ENCODE data around the gene C17orf100.

C17orf100 gene

DNA sequence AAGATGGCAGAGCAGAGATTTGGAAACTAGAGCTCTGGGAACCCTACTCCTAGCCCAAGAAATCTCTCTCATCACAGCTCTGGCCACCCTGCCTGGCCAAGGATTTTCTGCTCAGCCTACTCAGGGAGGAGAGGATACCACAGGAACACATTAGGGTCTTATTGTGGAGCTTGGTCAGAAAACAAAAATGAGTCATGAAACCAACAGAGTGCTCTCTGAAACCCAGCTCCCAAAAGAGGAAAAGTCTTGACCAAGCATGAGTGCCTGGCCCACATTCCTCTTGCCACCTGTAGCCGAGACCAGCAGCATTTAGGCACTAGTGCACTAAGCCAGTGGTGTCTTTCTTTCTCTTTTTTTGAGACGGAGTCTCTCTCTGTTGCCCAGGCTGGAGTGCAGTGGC is 43.5 kb downstream of the C17orf100 start:
- DNase-seq, result no peak

DNA sequence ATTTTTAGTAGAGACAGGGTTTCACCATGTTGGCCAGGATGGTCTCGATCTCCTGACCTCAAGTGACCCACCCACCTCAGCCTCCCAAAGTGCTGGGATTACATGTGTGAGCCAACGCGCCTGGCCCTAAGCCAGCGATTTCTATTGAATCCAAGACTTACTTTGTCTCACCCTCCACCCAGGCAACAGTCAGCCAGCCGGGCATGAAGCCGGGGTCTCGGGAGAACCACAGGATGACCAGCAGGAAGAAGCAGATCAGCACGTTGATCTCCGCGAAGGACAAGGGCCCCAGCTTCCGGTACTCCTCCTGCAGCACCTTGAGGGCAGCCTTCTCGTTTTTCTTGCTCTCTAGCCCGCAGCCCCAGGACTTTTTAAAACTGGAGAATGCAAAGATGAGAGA is 44.0 kb downstream of the C17orf100 start:
- DNase-seq, result no peak

DNA sequence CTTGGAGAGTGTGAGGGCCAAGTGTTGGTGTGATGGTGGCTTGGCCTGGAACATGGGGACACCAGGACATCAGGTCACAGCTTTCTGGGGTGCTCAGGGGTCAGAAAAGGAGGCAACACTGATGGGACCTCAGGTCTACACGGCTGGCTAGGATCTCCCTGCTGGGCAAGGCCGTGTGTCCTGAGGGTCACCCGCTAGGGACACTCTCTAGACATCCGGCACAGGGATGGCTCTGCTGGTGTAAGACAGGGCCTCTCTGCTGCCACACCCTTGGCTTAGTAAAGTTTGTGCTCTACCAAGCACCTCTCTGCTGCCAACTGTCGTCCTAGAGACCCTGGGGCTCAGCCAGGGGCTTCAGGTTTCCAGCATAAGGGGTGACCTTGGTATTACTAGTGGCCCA is 45.3 kb downstream of the C17orf100 start:
- no peak for DNase-seq

DNA sequence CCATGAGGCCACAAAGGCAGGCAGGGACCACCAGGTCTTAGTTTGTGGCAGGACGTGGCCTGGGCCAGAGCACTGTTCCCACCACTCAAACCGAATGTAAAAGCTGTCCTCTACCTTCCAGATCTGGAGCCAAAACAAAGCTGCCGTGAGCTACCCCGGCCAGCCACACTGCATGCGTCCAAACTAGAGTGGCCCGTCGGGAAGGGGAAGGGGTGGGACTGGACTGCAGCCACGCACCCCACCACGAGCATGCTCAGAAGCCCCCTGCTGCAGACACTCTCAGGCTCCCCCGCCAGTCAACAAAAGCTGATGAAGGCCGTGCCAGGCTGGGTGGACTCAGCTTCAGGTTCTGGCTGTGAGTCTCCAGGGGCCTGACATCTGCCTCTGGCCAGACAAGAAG is 46.4 kb downstream of the C17orf100 start:
- DNase-seq, result no peak

DNA sequence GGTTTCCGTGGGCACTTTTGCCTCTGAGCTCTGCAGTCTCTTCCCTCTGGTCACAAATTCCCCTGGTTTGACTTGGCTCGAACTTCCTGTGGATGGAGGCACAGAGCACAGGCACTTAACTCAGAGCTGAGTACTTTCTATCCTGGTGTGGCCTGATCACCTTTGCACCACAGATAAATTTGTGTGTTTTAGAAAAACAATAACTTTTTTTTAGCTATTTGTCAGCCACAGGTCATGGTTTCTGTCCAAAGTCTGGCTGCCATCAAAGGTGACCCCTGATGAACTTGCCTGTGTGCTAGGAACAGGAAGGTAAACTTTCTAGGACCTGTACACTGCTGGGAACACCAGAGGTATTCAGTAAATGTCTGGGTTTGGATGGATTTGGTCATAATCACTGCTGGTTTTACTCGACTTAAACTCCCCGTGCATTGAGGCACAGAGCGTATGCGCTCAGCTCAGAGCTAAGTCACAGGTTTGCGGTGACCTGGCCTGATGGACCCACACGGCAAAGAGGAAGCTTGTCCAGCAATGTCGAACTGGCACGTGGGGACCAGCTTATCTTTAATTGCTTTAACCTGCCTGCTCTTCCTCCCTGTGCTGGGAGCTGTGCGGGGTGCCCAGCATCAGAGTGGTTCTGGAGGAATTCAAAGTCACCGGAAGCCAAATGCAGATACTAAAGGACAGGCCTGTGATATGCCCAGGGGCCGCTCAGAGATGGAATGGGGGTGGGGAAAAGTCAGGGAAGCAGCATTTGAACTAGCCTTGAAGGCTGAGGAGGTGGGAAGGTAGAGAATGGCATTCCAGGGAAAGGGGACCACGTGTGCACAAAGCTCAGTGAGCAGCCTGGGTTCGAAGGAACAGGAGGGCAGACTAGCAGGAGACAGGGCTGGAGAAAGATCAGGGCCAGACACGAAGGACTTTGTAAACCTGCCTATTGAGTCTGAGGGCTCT is 48.7 kb downstream of the C17orf100 start:
- DNase-seq, result no peak

DNA sequence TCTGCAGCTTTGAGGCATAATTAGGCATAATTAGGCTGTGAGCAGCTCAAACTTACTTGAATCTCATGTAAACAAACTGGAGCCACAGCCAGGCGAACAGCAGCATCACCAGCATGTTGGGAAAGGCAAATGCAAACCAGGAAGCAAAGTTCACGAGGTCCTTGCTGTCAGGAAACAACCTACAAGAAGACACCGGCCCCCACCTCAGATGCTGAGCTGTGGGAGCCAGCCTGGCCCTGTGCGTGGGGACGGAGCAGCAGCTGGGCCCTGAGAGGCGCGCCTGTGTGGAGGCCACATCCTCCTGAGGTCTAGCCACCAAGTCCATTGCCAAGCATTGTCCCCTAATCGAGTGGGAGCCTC is 49.4 kb downstream of the C17orf100 start:
- no peak for DNase-seq

DNA sequence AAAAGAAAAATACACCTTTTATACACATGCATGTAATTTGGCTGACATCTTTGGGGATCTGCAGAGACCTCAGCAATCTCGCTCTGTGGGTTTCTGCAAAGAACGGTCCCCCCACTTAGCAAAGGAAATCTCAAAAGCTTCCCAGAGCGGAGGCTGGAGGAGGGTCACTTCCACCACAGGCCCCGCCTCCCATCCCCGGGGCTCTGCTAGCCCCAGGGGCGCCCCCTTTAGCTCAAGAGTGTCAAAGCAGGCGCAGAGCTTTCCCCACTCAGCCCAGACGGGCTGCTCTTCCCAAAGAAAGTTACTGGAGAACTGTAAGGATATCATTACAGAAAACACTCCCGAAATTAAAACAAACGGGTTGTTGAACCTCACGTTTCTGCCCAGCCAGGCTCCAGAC is 50.2 kb downstream of the C17orf100 start:
- no peak for DNase-seq

DNA sequence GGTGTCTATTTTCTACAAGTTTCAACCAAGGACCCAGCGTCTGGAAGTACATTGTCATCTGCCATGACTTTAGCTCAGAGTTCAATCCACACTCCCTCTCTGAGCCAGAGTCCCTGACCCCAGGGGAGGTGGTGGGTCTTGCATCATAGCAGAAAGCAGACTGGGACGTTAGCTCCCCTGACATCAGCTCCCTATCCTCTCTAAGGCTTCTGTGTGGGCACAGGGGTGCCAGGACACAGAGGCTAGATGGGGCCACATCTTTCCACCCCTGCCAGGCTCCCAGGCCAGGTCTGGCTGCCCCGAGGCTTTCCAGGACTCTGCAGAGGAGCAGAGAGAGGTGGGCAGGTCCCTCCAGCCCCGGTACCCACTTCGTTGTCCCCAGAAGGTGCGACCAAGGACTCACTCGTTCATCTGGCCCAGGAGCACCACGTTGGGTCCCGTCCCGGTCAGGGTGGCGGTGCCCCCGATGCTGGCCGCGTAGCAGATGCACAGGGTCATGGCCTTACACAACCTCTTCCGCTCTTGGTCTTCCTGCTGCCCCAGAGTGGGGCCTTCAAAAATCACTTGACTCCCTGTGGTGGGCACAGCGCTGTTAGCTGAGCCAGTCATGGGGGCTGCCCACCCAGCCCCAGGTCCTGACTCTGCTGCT is 51.1 kb downstream of the C17orf100 start:
- no peak for DNase-seq
